Mucosa of stomach (tissue), 1 donor: ENCODE data around the gene GAK.

Source experiments
- H3K27me3 ChIP-seq: one replicate; pipeline ENCODE4 v1.7.0; 2013; ENCODE audit warnings: mild to moderate bottlenecking, low read length; ENCODE audit not compliant: control insufficient read depth, insufficient read depth
- H3K36me3 ChIP-seq: one replicate; pipeline ENCODE4 v1.7.0; 2013; ENCODE audit warnings: low read length; ENCODE audit not compliant: control insufficient read depth, insufficient read depth
- H3K4me1 ChIP-seq: one replicate; pipeline ENCODE4 v1.7.0; 2013; ENCODE audit warnings: mild to moderate bottlenecking, low read length; ENCODE audit not compliant: control insufficient read depth, insufficient read depth
- H3K4me3 ChIP-seq: one replicate; pipeline ENCODE4 v1.7.0; 2013; ENCODE audit warnings: low read length
- H3K9ac ChIP-seq: one replicate; pipeline ENCODE4 v1.7.0; 2013; ENCODE audit warnings: mild to moderate bottlenecking, low read length, moderate library complexity
- H3K9me3 ChIP-seq: one replicate; pipeline ENCODE4 v1.7.0; 2013; ENCODE audit warnings: mild to moderate bottlenecking, low read length, moderate library complexity; ENCODE audit not compliant: control insufficient read depth
- donor health status: Pancreatic carcinoma.

The GAK gene

GRCh38 chr4:968621-969394 is 36.7 kb upstream of the GAK start:
- Histone ChIP-seq H3K4me1 (peaks cover 38% of the 10 kb centered on the region), H3K4me3 (no peak overlapping the region), H3K36me3 (no peaks in the 10 kb centered on the region), H3K9ac (no peak overlapping the region), H3K9me3 (no peaks in the 10 kb centered on the region), H3K27me3 (no peaks in the 10 kb centered on the region)

GRCh38 chr4:968221-968620 is 36.1 kb upstream of the GAK start:
- no peaks in the 10 kb centered on the region for H3K36me3 ChIP-seq
- H3K9ac ChIP-seq: no peak overlapping the region
- H3K9me3 ChIP-seq: no peaks in the 10 kb centered on the region
- no peaks in the 10 kb centered on the region for H3K27me3 ChIP-seq
- H3K4me1 ChIP-seq: peaks cover 44% of the 10 kb centered on the region
- no peak overlapping the region for H3K4me3 ChIP-seq

GRCh38 chr4:967113-968104 is 35.3 kb upstream of the GAK start:
- H3K9me3 ChIP-seq: no peaks in the 10 kb centered on the region
- no peaks in the 10 kb centered on the region for H3K27me3 ChIP-seq
- H3K4me3 ChIP-seq: no peak overlapping the region
- H3K9ac ChIP-seq: no peak overlapping the region
- no peaks in the 10 kb centered on the region for H3K36me3 ChIP-seq
- peaks cover 46% of the 10 kb centered on the region for H3K4me1 ChIP-seq

GRCh38 chr4:966266-967112 is 34.4 kb upstream of the GAK start:
- H3K27me3 ChIP-seq: no peaks in the 10 kb centered on the region
- H3K9ac ChIP-seq: no peak overlapping the region
- no peaks in the 10 kb centered on the region for H3K36me3 ChIP-seq
- no peak overlapping the region for H3K4me3 ChIP-seq
- H3K9me3 ChIP-seq: no peaks in the 10 kb centered on the region
- H3K4me1 ChIP-seq: peaks cover 41% of the 10 kb centered on the region

- H3K36me3 ChIP-seq: no peaks in the 10 kb centered on the region
Measured at GRCh38 chr4:965766-966134, 33.6 kb upstream of the GAK start.

GRCh38 chr4:965048-965765 is 33.1 kb upstream of the GAK start:
- Histone ChIP-seq H3K36me3 (peaks cover 3% of the 10 kb centered on the region), H3K9me3 (no peaks in the 10 kb centered on the region), H3K27me3 (no peaks in the 10 kb centered on the region), H3K4me3 (no peak overlapping the region), H3K9ac (no peak overlapping the region), H3K4me1 (peaks cover 28% of the 10 kb centered on the region)

More at GRCh38 chr4:965766-966134, 33.6 kb upstream of the GAK start:
- no peaks in the 10 kb centered on the region for H3K9me3 ChIP-seq
- H3K27me3 ChIP-seq: no peaks in the 10 kb centered on the region
- H3K4me1 ChIP-seq: peaks cover 34% of the 10 kb centered on the region
- H3K9ac ChIP-seq: no peak overlapping the region
- no peak overlapping the region for H3K4me3 ChIP-seq

GRCh38 chr4:964346-965025 is 32.4 kb upstream of the GAK start:
- Histone ChIP-seq H3K36me3 (peaks cover 10% of the 10 kb centered on the region), H3K4me3 (no peak overlapping the region), H3K9me3 (no peaks in the 10 kb centered on the region), H3K27me3 (no peaks in the 10 kb centered on the region), H3K4me1 (peaks cover 25% of the 10 kb centered on the region), H3K9ac (no peak overlapping the region)

- Histone ChIP-seq H3K9me3 (no peaks in the 10 kb centered on the region), H3K27me3 (no peaks in the 10 kb centered on the region), H3K9ac (no peak overlapping the region), H3K36me3 (peaks cover 12% of the 10 kb centered on the region), H3K4me3 (no peak overlapping the region), H3K4me1 (peaks cover 16% of the 10 kb centered on the region)
Measured at GRCh38 chr4:963276-964225, 31.4 kb upstream of the GAK start.

GRCh38 chr4:962231-963208 is 30.4 kb upstream of the GAK start:
- Histone ChIP-seq H3K4me1 (peaks cover 12% of the 10 kb centered on the region), H3K9ac (no peak overlapping the region), H3K36me3 (peaks cover 12% of the 10 kb centered on the region), H3K9me3 (no peaks in the 10 kb centered on the region), H3K4me3 (no peak overlapping the region), H3K27me3 (no peaks in the 10 kb centered on the region)
